GM12878 (cell line): Measurements from ENCODE around the gene HINT2. TPM values are rescaled to one million over a fixed set of nuclear protein-coding genes. Genes with fewer than 3 reads are reported as not detected.

Experiments used
- ATAC-seq: fragments of 200-7000 bp; cut with Tn5 transposase; 3 replicates; pipeline ENCODE4 v1.9.1; 2020; ENCODE audit warnings: mild to moderate bottlenecking, moderate library complexity
- BruUV-seq: library from RNA; stranded (reverse); fragments of 400-500 nt; replicated peaks from 2 replicates; lab custom pipeline; 2021; lab: Mats Ljungman, UMichigan
- CTCF ChIA-PET: fragments of 300-600 bp; sonication (Branson Sonifier 250); formaldehyde crosslinking; extraction: SDS; loops from one replicate; lab custom pipeline; 2021; ENCODE audit warnings: inconsistent platforms; lab: Yijun Ruan, JAX
- POLR2A ChIA-PET: fragments of 350-600 bp; formaldehyde crosslinking; extraction: SDS; loops from one replicate; lab custom pipeline; 2021; ENCODE audit warnings: inconsistent platforms; lab: Charles Lee
- RAD21 ChIA-PET: fragments of 300-600 bp; sonication (Branson Sonifier 250); formaldehyde crosslinking; loops from one replicate; lab custom pipeline; 2023; ENCODE audit warnings: antibody characterized with exemption; ENCODE audit not compliant: unreplicated experiment; lab: Charles Lee
- SMC1A ChIA-PET: fragments of 300-600 bp; sonication (Branson Sonifier 250); formaldehyde crosslinking; loops from one replicate; lab custom pipeline; 2023; ENCODE audit not compliant: unreplicated experiment, uncharacterized antibody; lab: Charles Lee
- DNase-seq: peaks from one replicate; pipeline ENCODE4 v3.0.0-alpha.2; 2011; ENCODE audit warnings: low read depth, low spot score
- FAIRE-seq: peaks from 3 replicates; lab custom pipeline; 2011; peaks lifted over from hg19 to GRCh38; lab: Jason Lieb, UNC
- H2AFZ ChIP-seq: 2 replicates; pipeline ENCODE4 v1.6.0; 2011; ENCODE audit warnings: low read depth, low read length, control low read depth; ENCODE audit not compliant: control insufficient read depth
- H3K27ac ChIP-seq: 2 replicates; pipeline ENCODE4 v1.5.1; 2011; ENCODE audit warnings: control low read depth; ENCODE audit not compliant: control insufficient read depth, insufficient read depth
- H3K27me3 ChIP-seq, 2 experiments: replicated peaks in 1 of 2; 2 replicates each; pipeline versions ENCODE4 v1.6.0 to v1.6.1; 2011; ENCODE audit warnings: low read length in 1 of 2; ENCODE audit not compliant: control insufficient read depth in 2 of 2, insufficient read depth in 2 of 2
- H3K36me3 ChIP-seq, 2 experiments: 2 replicates each; pipeline ENCODE4 v1.5.1; 2011; ENCODE audit warnings: low read length in 1 of 2; ENCODE audit not compliant: control insufficient read depth in 2 of 2, insufficient read depth in 2 of 2
- H3K4me1 ChIP-seq: 2 replicates; pipeline ENCODE4 v1.6.1; 2011; ENCODE audit warnings: mild to moderate bottlenecking, low read length, moderate library complexity, mixed read lengths; ENCODE audit not compliant: control insufficient read depth, insufficient read depth
- H3K4me2 ChIP-seq: 2 replicates; pipeline ENCODE4 v1.6.0; 2011; ENCODE audit warnings: control low read depth; ENCODE audit not compliant: control insufficient read depth, insufficient read depth
- H3K4me3 ChIP-seq: fragments of 200-600 bp; sonication (generic); 2 replicates; pipeline ENCODE4 v1.5.1; 2016
- H3K79me2 ChIP-seq: 2 replicates; pipeline ENCODE4 v1.6.0; 2011; ENCODE audit warnings: low read length; ENCODE audit not compliant: control insufficient read depth, insufficient read depth
- H3K9ac ChIP-seq: 2 replicates; pipeline ENCODE4 v1.8.0; 2011; ENCODE audit warnings: low read length, control low read depth, mixed read lengths; ENCODE audit not compliant: control insufficient read depth, insufficient read depth
- H3K9me3 ChIP-seq: replicated peaks from 3 replicates; pipeline ENCODE4 v1.5.1; 2011; ENCODE audit warnings: mild to moderate bottlenecking, low read length; ENCODE audit not compliant: control insufficient read depth, insufficient read depth
- H4K20me1 ChIP-seq: 2 replicates; pipeline ENCODE4 v1.6.0; 2011; ENCODE audit not compliant: control insufficient read depth, insufficient read depth
- BCL11A ChIP-seq: IDR thresholded peaks from 2 replicates; pipeline ENCODE4 v1.6.1; 2011; ENCODE audit warnings: low read depth, low read length
- BHLHE40 ChIP-seq, 2 experiments: fragments of 450-650 bp in 1 of 2; IDR thresholded peaks; 2 replicates each; pipeline ENCODE4 v1.6.1; 2011 to 2017; ENCODE audit warnings: low read depth in 2 of 2, borderline replicate concordance in 1 of 2, improper control_type of control experiment in 1 of 2, low read length in 1 of 2, mild to moderate bottlenecking in 1 of 2
- BRCA1 ChIP-seq: IDR thresholded peaks from 2 replicates; pipeline ENCODE4 v1.6.1; 2011; ENCODE audit warnings: low read depth, low read length, improper control_type of control experiment
- CREB1 ChIP-seq: IDR thresholded peaks from 2 replicates; pipeline ENCODE4 v1.6.1; 2012; ENCODE audit warnings: low read depth, mild to moderate bottlenecking, inconsistent platforms
- IKZF1 ChIP-seq: fragments of 450-650 bp; conservative IDR thresholded peaks from 2 replicates; pipeline ENCODE4 v1.6.1; 2017; ENCODE audit warnings: antibody characterized with exemption, mild to moderate bottlenecking
- IRF4 ChIP-seq: IDR thresholded peaks from 2 replicates; pipeline ENCODE4 v1.6.1; 2011; ENCODE audit warnings: low read depth, low read length
- JUND ChIP-seq: IDR thresholded peaks from 2 replicates; pipeline ENCODE4 v1.6.1; 2012; ENCODE audit warnings: low read depth, mild to moderate bottlenecking, low read length, improper control_type of control experiment, moderate library complexity
- NR2C1 ChIP-seq: fragments of 450-650 bp; IDR thresholded peaks from 2 replicates; pipeline ENCODE4 v1.6.1; 2017; ENCODE audit warnings: antibody characterized with exemption, mild to moderate bottlenecking, moderate library complexity
- PAX5 ChIP-seq: IDR thresholded peaks from 2 replicates; pipeline ENCODE4 v1.6.1; 2011; ENCODE audit warnings: low read depth, low read length, borderline replicate concordance
- POLR2AphosphoS5 ChIP-seq: IDR thresholded peaks from 2 replicates; pipeline ENCODE4 v1.6.1; 2011; ENCODE audit warnings: mild to moderate bottlenecking, low read length, inconsistent platforms
- RELB ChIP-seq: fragments of 450-650 bp; IDR thresholded peaks from 2 replicates; pipeline ENCODE4 v1.6.1; 2017; ENCODE audit warnings: low read depth, mild to moderate bottlenecking, moderate library complexity
- SP1 ChIP-seq: IDR thresholded peaks from one replicate; pipeline ENCODE4 v1.6.1; 2011; ENCODE audit warnings: low read depth, low read length
- SPI1 ChIP-seq: IDR thresholded peaks from 2 replicates; pipeline ENCODE4 v1.6.1; 2011; ENCODE audit warnings: low read depth, mild to moderate bottlenecking, low read length, moderate library complexity, borderline replicate concordance; ENCODE audit not compliant: insufficient read depth
- ZBED1 ChIP-seq: IDR thresholded peaks from 2 replicates; pipeline ENCODE4 v1.6.1; 2016; ENCODE audit warnings: borderline replicate concordance
- WGBS: methylation state at CpG from one replicate; pipeline ENCODE4 v1.1.6; 2016; ENCODE audit warnings: low lambda C conversion rate; ENCODE audit not compliant: insufficient replicate concordance, insufficient coverage; ENCODE audit errors: missing lambda C conversion rate; 5-methylcytosine and 5-hydroxymethylcytosine counted together
- in situ Hi-C: fragments of 300-500 bp; cut with MboI; formaldehyde crosslinking; loops from 9 replicates; pipeline ENCODE4 v1.14.3; 2018; ENCODE audit warnings: mixed read lengths
- intact Hi-C: fragments of 100-400 bp; cut with micrococcal nuclease; formaldehyde crosslinking; loops from one replicate; pipeline ENCODE4 v1.14.2; 2022; ENCODE audit not compliant: unreplicated experiment
- polyA plus RNA-seq, 11 experiments: library from polyadenylated mRNA; depleted of rRNA in 4 of 11; unstranded in 6 of 11; stranded (reverse) in 5 of 11; fragments of >200 nt; fragmentation: Nextera tagmentation in 4 of 11; fragmentation: Illumina TruSeq in 1 of 11; extraction: Ambion mirVana in 4 of 11; extraction: Trizol in 1 of 11; gene quantifications; 1 replicate in 1 of 11; 2 replicates in 10 of 11; pipeline versions ENCODE4 v1.2.1 to v1.2.3, GENCODE V29; 2011 to 2016; ENCODE audit warnings: inconsistent platforms in 2 of 11, missing spikeins in 2 of 11, low read depth in 1 of 11
- total RNA-seq, 4 experiments: library from RNA; depleted of rRNA in 3 of 4; stranded (reverse); fragments of >200 nt in 3 of 4; fragmentation: Illumina TruSeq in 1 of 4; extraction: Trizol in 1 of 4; gene quantifications; 2 replicates each; pipeline versions ENCODE4 v1.2.1 to v1.2.3, GENCODE V29; 2013 to 2021
- TF ChIP-seq, protein P1 (sequence below): fragments of 450-650 bp; IDR thresholded peaks from 2 replicates; pipeline ENCODE4 v1.6.1; 2017; ENCODE audit warnings: mild to moderate bottlenecking, moderate library complexity
- TF ChIP-seq, protein P2 (sequence below): fragments of 450-650 bp; IDR thresholded peaks from 2 replicates; pipeline ENCODE4 v1.6.1; 2018; ENCODE audit warnings: mild to moderate bottlenecking, low read depth, moderate library complexity; ENCODE audit not compliant: partially characterized antibody

The HINT2 gene
- total and polyA plus RNA-seq, 10 of the 15 experiments (the other 5 are each of a cell fraction or from before 2014, with no cell fraction given): 12.1 to 144 (median 51.7) TPM

DNA sequence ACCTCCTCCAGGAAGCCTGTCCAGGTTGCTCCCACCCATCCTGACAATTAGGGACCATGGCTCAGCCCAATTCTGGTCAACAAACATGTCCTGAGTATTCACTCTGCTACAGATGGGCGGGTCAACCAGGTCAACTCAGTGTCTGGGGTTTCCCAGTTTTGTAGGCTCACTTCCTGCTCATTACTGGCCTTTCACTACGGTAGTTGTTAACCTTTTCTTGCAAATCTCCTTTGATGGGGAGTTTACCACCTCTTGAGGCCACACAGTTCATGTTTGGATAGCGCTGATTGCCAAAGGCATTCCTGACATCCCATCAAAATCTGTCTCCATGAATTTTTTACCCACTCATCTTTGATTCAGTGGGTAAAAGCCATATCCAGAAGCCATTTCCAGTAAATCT lies 28.0 kb upstream of the HINT2 start:
- FAIRE-seq: peak; percentile 62
- no peak overlapping the region for H3K4me3 ChIP-seq
- H3K4me1 ChIP-seq: peaks cover 73% of the 10 kb centered on the region
- H3K9me3 ChIP-seq: no peaks in the 10 kb centered on the region
- no peak overlapping the region for H3K9ac ChIP-seq
- no peaks in the 10 kb centered on the region for H3K36me3 ChIP-seq
- H3K27me3 ChIP-seq: no peaks in the 10 kb centered on the region
- ChIA-PET POLR2A (interaction anchor here (0.6 to 8.0 kb wide), 3 partner anchors 9 to 414 kb away, joined by 8 to 80 read pairs (median 9); partner anchors contain the start of gene SPAG8), RAD21 (interaction anchor here (0.9 to 4.7 kb wide), 4 partner anchors 9 to 39 kb away, joined by 3 to 41 read pairs (median 4); no protein-coding TSS in a partner anchor), SMC1A (interaction anchor here (0.7 to 7.9 kb wide), 3 partner anchors 9 to 40 kb away, joined by 3 to 118 read pairs (median 3); no protein-coding TSS in a partner anchor), CTCF (interaction anchor here (0.7 to 5.4 kb wide), 6 partner anchors 9 to 30 kb away, joined by 3 to 49 read pairs (median 4); partner anchors contain the start of genes FAM221B, HINT2, SPAG8 and TMEM8B)
- peak; percentile 61 for DNase-seq
- peak overlapping the region; percentile 67 for H3K4me2 ChIP-seq
- H3K79me2 ChIP-seq: no peaks in the 10 kb centered on the region
- H3K27ac ChIP-seq: peak overlapping the region; percentile 75
- no peaks in the 10 kb centered on the region for H4K20me1 ChIP-seq
- 22% methylated on average over 3 of the region's 3 CpGs for WGBS
- intact Hi-C loops: loop anchor here (1.0 kb wide), 1 partner anchor 8 kb away; no protein-coding TSS in a partner anchor
- no TSS peak for BruUV-seq
- H2AFZ ChIP-seq: peak overlapping the region; percentile 52
- ATAC-seq: peak; percentile 90
- in situ Hi-C loops: no loop called here
- TF ChIP-seq SP1 (peak; percentile 46), JUND (no peak), IKZF1 (peak; percentile 78), IRF4 (0 out of 2 replicates have a peak, but pooled peaks have one; percentile 30), NR2C1 (peak; percentile 31; the same call in 1 of the 2 replicates), RELB (peak; percentile 81), BHLHE40 (IDR thresholded peaks at IDR 0.05; ENCODE audit: borderline replicate concordance in 1 of 2, low read depth in 2 of 2, low read length in 1 of 2) (no peak), ZBED1 (no peak), BCL11A (peak; percentile 74; the same call in 1 of the 2 replicates), POLR2AphosphoS5 (no peak), SPI1 (peak; percentile 75), BRCA1 (no peak), CREB1 (0 out of 2 replicates have a peak, but pooled peaks have one; percentile 24), PAX5 (0 out of 2 replicates have a peak, but pooled peaks have one; percentile 17)
- TF ChIP-seq, protein P1, sequence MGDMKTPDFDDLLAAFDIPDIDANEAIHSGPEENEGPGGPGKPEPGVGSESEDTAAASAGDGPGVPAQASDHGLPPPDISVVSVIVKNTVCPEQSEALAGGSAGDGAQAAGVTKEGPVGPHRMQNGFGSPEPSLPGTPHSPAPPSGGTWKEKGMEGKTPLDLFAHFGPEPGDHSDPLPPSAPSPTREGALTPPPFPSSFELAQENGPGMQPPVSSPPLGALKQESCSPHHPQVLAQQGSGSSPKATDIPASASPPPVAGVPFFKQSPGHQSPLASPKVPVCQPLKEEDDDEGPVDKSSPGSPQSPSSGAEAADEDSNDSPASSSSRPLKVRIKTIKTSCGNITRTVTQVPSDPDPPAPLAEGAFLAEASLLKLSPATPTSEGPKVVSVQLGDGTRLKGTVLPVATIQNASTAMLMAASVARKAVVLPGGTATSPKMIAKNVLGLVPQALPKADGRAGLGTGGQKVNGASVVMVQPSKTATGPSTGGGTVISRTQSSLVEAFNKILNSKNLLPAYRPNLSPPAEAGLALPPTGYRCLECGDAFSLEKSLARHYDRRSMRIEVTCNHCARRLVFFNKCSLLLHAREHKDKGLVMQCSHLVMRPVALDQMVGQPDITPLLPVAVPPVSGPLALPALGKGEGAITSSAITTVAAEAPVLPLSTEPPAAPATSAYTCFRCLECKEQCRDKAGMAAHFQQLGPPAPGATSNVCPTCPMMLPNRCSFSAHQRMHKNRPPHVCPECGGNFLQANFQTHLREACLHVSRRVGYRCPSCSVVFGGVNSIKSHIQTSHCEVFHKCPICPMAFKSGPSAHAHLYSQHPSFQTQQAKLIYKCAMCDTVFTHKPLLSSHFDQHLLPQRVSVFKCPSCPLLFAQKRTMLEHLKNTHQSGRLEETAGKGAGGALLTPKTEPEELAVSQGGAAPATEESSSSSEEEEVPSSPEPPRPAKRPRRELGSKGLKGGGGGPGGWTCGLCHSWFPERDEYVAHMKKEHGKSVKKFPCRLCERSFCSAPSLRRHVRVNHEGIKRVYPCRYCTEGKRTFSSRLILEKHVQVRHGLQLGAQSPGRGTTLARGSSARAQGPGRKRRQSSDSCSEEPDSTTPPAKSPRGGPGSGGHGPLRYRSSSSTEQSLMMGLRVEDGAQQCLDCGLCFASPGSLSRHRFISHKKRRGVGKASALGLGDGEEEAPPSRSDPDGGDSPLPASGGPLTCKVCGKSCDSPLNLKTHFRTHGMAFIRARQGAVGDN: peak; percentile 71; the same call in 1 of the 2 replicates
- TF ChIP-seq, protein P2, sequence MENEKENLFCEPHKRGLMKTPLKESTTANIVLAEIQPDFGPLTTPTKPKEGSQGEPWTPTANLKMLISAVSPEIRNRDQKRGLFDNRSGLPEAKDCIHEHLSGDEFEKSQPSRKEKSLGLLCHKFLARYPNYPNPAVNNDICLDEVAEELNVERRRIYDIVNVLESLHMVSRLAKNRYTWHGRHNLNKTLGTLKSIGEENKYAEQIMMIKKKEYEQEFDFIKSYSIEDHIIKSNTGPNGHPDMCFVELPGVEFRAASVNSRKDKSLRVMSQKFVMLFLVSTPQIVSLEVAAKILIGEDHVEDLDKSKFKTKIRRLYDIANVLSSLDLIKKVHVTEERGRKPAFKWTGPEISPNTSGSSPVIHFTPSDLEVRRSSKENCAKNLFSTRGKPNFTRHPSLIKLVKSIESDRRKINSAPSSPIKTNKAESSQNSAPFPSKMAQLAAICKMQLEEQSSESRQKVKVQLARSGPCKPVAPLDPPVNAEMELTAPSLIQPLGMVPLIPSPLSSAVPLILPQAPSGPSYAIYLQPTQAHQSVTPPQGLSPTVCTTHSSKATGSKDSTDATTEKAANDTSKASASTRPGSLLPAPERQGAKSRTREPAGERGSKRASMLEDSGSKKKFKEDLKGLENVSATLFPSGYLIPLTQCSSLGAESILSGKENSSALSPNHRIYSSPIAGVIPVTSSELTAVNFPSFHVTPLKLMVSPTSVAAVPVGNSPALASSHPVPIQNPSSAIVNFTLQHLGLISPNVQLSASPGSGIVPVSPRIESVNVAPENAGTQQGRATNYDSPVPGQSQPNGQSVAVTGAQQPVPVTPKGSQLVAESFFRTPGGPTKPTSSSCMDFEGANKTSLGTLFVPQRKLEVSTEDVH: no peak
